ENCODE data around the gene ZNF500. TPM values are rescaled to one million over a fixed set of nuclear protein-coding genes. Genes with fewer than 3 reads are reported as not detected.

The ZNF500 gene
- total and polyA plus RNA-seq, 2 donors (not counting 1 experiment from before 2014, with no cell fraction given): 3.1 to 7.1 TPM

DNA sequence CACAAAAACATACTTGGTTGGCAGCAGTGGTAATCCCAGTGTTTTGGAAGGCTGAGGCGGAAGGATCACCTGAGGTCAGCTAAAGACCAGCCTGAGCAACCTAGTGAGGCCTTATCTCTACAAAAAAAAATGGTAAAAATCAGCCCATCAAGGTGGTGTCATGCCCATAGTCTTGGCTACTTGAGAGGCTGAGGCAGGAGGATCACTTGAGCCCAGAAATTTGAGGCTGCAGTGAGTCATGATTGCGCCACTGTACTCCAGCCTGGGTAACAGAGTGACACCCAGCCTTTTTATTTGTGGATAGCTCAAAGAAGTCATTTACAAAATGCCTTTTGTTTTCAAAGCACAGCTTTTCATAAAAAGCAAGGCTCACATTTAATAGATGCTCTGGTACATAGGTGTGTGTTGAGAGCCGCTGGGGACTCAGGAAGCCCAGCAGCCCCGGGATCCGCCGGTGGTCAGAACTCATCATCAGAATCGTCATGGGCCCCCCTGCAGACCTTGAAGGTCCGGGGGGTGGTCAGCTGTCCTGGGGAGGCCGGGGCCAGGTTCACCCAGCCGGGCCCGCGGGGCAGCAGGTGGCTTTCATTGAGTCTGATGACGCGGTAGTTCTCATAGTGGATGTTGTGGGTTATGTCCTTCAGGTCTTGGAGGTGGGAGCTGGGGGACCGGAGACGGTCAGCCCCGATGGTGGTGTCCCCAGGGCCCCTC, 10.5 kb upstream of the ZNF500 start:
- Histone ChIP-seq H3K79me2 (ENCODE audit: control insufficient read depth, insufficient read depth, low read length) (no peaks in the 10 kb centered on the region), H3K4me1 (ENCODE audit: control insufficient read depth, extremely low read depth, insufficient read depth, low read length) (no peaks in the 10 kb centered on the region), H3K9ac (ENCODE audit: insufficient read depth, low read length) (no peak overlapping the region), H3K4me2 (ENCODE audit: extremely low read depth, insufficient read depth, low read length) (no peak overlapping the region), H3K9me3 (ENCODE audit: control insufficient read depth, insufficient read depth, low read depth, low read length) (no peaks in the 10 kb centered on the region), H3K27ac (ENCODE audit: insufficient read depth, low read length) (no peak overlapping the region), H4K20me1 (ENCODE audit: control insufficient read depth, extremely low read depth, insufficient read depth, low read length) (no peaks in the 10 kb centered on the region), H2AFZ (ENCODE audit: low read length) (no peak overlapping the region), H3K4me3 (replicated peaks in 1 of 4; ENCODE audit: control extremely low read depth in 1 of 4, insufficient read depth in 1 of 4, low read depth in 3 of 4, low read length in 4 of 4) (no peak overlapping the region), H3K36me3 (ENCODE audit: control insufficient read depth, insufficient read depth, low read length) (no peaks in the 10 kb centered on the region), H3K27me3 (ENCODE audit: control insufficient read depth, insufficient read depth, low read length) (no peaks in the 10 kb centered on the region)
- DNase-seq (ENCODE audit: low read depth in 2 of 2): no peak
- TF ChIP-seq, protein P1, sequence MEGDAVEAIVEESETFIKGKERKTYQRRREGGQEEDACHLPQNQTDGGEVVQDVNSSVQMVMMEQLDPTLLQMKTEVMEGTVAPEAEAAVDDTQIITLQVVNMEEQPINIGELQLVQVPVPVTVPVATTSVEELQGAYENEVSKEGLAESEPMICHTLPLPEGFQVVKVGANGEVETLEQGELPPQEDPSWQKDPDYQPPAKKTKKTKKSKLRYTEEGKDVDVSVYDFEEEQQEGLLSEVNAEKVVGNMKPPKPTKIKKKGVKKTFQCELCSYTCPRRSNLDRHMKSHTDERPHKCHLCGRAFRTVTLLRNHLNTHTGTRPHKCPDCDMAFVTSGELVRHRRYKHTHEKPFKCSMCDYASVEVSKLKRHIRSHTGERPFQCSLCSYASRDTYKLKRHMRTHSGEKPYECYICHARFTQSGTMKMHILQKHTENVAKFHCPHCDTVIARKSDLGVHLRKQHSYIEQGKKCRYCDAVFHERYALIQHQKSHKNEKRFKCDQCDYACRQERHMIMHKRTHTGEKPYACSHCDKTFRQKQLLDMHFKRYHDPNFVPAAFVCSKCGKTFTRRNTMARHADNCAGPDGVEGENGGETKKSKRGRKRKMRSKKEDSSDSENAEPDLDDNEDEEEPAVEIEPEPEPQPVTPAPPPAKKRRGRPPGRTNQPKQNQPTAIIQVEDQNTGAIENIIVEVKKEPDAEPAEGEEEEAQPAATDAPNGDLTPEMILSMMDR (conservative IDR thresholded peaks at IDR 0.05 in 1 of 2, IDR thresholded peaks at IDR 0.05 in 1 of 2; ENCODE audit: low read depth in 1 of 2, low read length in 2 of 2): no peak
- TF ChIP-seq EZH2 (IDR thresholded peaks at IDR 0.05; ENCODE audit: low read length, missing control alignments): no peak

GRCh38 chr16:4776141-4776705, 9.3 kb upstream of the ZNF500 start:
- H3K27ac ChIP-seq (ENCODE audit: insufficient read depth, low read length): no peak overlapping the region
- H3K9ac ChIP-seq (ENCODE audit: insufficient read depth, low read length): no peak overlapping the region
- no peaks in the 10 kb centered on the region for H3K9me3 ChIP-seq (ENCODE audit: control insufficient read depth, insufficient read depth, low read depth, low read length)
- H3K4me1 ChIP-seq (ENCODE audit: control insufficient read depth, extremely low read depth, insufficient read depth, low read length): no peaks in the 10 kb centered on the region
- no peak overlapping the region for H2AFZ ChIP-seq (ENCODE audit: low read length)
- no peaks in the 10 kb centered on the region for H3K79me2 ChIP-seq (ENCODE audit: control insufficient read depth, insufficient read depth, low read length)
- TF ChIP-seq EZH2 (IDR thresholded peaks at IDR 0.05; ENCODE audit: low read length, missing control alignments): no peak
- TF ChIP-seq, protein P1 (conservative IDR thresholded peaks at IDR 0.05 in 1 of 2, IDR thresholded peaks at IDR 0.05 in 1 of 2; ENCODE audit: low read depth in 1 of 2, low read length in 2 of 2): no peak
- H3K4me3 ChIP-seq (replicated peaks in 1 of 4; ENCODE audit: control extremely low read depth in 1 of 4, insufficient read depth in 1 of 4, low read depth in 3 of 4, low read length in 4 of 4): no peak overlapping the region
- no peaks in the 10 kb centered on the region for H3K36me3 ChIP-seq (ENCODE audit: control insufficient read depth, insufficient read depth, low read length)
- DNase-seq (ENCODE audit: low read depth in 2 of 2): no peak
- no peak overlapping the region for H3K4me2 ChIP-seq (ENCODE audit: extremely low read depth, insufficient read depth, low read length)
- no peaks in the 10 kb centered on the region for H4K20me1 ChIP-seq (ENCODE audit: control insufficient read depth, extremely low read depth, insufficient read depth, low read length)
- H3K27me3 ChIP-seq (ENCODE audit: control insufficient read depth, insufficient read depth, low read length): no peaks in the 10 kb centered on the region

GRCh38 chr16:4775005-4775404, 8.0 kb upstream of the ZNF500 start:
- H3K79me2 ChIP-seq (ENCODE audit: control insufficient read depth, insufficient read depth, low read length): no peaks in the 10 kb centered on the region
- H3K27me3 ChIP-seq (ENCODE audit: control insufficient read depth, insufficient read depth, low read length): no peaks in the 10 kb centered on the region
- no peak overlapping the region for H3K4me2 ChIP-seq (ENCODE audit: extremely low read depth, insufficient read depth, low read length)
- no peak overlapping the region for H3K4me3 ChIP-seq (replicated peaks in 1 of 4; ENCODE audit: control extremely low read depth in 1 of 4, insufficient read depth in 1 of 4, low read depth in 3 of 4, low read length in 4 of 4)
- no peak overlapping the region for H3K9ac ChIP-seq (ENCODE audit: insufficient read depth, low read length)
- H3K36me3 ChIP-seq (ENCODE audit: control insufficient read depth, insufficient read depth, low read length): no peaks in the 10 kb centered on the region
- TF ChIP-seq EZH2 (IDR thresholded peaks at IDR 0.05; ENCODE audit: low read length, missing control alignments): no peak
- TF ChIP-seq, protein P1 (conservative IDR thresholded peaks at IDR 0.05 in 1 of 2, IDR thresholded peaks at IDR 0.05 in 1 of 2; ENCODE audit: low read depth in 1 of 2, low read length in 2 of 2): no peak
- H3K9me3 ChIP-seq (ENCODE audit: control insufficient read depth, insufficient read depth, low read depth, low read length): no peaks in the 10 kb centered on the region
- no peak overlapping the region for H3K27ac ChIP-seq (ENCODE audit: insufficient read depth, low read length)
- no peak overlapping the region for H2AFZ ChIP-seq (ENCODE audit: low read length)
- no peaks in the 10 kb centered on the region for H4K20me1 ChIP-seq (ENCODE audit: control insufficient read depth, extremely low read depth, insufficient read depth, low read length)
- H3K4me1 ChIP-seq (ENCODE audit: control insufficient read depth, extremely low read depth, insufficient read depth, low read length): no peaks in the 10 kb centered on the region
- no peak for DNase-seq (ENCODE audit: low read depth in 2 of 2)
